ENCODE results near the gene ANKRD16.

Gene ANKRD16

DNA sequence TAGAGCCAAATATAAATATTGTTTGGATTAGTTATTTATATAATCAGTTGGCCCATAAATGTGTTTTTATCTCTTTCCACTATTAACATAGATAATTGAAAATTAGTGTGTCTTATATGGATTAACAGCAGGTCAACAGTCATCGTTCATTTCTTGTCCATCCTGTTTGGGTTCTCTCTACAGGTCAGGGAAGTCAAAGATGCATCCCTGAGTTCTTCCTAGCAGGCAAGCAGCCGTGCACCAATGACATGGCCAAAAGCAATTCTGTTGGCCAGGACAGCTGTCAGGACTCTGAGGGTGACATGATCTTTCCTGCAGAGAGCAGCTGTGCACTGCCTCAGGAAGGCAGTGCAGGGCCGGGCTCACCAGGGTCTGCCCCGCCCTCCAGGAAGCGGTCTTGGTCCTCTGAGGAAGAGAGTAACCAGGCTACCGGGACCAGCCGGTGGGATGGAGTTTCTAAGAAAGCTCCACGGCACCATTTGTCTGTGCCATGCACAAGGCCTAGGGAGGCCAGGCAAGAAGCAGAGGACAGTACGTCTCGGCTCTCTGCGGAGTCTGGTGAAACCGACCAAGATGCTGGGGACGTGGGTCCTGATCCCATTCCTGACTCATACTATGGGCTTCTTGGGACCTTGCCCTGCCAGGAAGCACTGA is 16.3 kb upstream of the ANKRD16 start:
- no peak overlapping the region for H3K4me3 ChIP-seq (ENCODE audit: low read depth, low read length)
- TF ChIP-seq, protein P1, sequence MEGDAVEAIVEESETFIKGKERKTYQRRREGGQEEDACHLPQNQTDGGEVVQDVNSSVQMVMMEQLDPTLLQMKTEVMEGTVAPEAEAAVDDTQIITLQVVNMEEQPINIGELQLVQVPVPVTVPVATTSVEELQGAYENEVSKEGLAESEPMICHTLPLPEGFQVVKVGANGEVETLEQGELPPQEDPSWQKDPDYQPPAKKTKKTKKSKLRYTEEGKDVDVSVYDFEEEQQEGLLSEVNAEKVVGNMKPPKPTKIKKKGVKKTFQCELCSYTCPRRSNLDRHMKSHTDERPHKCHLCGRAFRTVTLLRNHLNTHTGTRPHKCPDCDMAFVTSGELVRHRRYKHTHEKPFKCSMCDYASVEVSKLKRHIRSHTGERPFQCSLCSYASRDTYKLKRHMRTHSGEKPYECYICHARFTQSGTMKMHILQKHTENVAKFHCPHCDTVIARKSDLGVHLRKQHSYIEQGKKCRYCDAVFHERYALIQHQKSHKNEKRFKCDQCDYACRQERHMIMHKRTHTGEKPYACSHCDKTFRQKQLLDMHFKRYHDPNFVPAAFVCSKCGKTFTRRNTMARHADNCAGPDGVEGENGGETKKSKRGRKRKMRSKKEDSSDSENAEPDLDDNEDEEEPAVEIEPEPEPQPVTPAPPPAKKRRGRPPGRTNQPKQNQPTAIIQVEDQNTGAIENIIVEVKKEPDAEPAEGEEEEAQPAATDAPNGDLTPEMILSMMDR (IDR thresholded peaks at IDR 0.05; ENCODE audit: borderline replicate concordance, insufficient read depth, low read depth, low read length) = no peak

DNA sequence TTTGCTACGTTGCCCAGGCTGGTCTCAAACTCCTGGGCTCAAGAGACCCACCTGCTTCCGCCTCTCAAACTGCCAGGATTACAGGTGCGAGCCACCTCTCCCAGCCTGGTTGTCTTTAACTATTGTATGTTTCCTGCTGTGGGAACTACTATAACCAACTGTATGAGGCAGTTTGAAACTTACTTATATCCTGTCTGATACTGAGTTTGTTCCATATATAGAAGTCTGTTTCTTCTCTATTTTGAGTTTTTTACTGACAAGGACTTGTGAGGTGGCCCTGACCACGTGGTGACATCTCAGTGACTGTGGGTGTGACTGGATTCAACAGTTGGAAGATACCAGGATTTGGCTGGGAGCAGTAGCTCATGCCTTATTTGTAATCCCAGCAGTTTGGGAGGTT is 14.5 kb upstream of the ANKRD16 start:
- H3K4me3 ChIP-seq (ENCODE audit: low read depth, low read length) = no peak overlapping the region
- TF ChIP-seq, protein P1 (IDR thresholded peaks at IDR 0.05; ENCODE audit: borderline replicate concordance, insufficient read depth, low read depth, low read length) = no peak

DNA sequence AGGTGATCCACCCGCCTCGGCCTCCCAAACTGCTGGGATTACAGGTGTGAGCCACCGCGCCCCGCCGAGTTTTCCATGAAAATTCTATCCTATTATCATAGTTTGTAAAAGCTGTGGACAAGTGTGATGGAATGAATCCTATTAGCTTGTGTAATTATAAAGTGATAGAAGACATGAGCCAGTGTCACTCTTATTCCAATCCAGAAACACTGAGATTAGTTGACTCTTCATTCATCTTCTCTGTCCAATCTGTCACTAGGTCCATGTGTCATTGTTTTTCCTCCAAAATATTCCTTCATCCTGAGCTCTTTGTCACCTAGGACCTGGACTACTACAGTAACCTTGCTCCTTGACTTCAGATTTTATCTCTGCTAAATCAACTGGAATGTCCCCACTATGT is 13.9 kb upstream of the ANKRD16 start:
- no peak overlapping the region for H3K4me3 ChIP-seq (ENCODE audit: low read depth, low read length)
- TF ChIP-seq, protein P1 (IDR thresholded peaks at IDR 0.05; ENCODE audit: borderline replicate concordance, insufficient read depth, low read depth, low read length) = no peak

DNA sequence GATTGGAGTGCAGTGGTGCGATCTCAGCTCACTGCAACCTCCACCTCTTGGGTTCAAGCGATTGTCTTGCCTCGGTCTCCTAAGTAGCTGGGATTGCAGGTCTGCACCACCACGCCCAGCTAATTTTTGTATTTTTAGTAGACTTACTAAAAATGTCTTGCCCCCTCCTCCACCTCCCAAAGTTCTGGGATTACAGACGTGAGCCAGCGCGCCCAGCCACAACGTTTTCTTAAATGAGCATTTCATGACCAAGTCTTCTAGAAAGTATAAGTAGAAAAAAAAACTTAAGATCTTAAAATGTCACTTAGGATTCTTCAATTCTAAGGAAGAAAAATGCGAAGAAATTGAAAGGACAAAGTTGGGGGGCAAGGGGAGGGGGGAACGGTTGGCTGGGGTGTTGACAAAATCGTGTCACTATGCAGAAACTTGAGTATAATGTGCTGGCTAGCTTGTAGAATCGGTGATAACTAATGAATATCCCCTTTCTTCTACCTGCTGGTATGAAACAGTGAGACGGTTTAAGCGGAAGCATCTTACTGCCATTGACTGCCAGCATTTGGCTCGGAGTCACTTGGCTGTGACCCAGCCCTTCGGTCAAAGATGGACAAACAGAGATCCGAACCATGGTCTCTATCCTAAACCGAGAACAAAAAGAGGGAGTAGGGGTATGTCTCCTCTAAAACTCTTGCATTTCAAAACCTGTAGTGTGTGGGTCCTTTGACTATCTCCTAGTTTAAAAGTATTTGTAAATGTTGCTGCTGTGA is 13.0 kb upstream of the ANKRD16 start:
- no peak overlapping the region for H3K4me3 ChIP-seq (ENCODE audit: low read depth, low read length)
- TF ChIP-seq, protein P1 (IDR thresholded peaks at IDR 0.05; ENCODE audit: borderline replicate concordance, insufficient read depth, low read depth, low read length) = no peak

DNA sequence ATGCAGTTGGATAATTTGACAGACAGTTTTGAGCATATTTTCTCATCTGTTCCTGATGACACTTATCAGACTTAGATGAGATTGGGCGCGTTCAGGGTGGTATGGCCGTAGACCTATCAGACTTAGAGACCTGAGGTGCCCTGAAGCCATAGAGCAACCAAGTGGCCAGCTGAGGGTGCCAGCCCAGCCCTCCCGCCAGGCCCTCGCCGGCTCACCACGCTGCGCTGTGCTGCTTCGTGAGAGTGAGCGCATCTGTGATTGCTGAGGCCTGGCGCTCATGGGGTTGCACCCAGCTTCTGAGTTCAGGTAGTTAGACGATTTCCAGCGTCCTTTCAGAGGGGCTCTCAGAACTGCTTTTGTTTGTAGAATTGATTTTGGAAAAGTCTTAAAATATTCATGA is 10.6 kb upstream of the ANKRD16 start:
- TF ChIP-seq, protein P1 (IDR thresholded peaks at IDR 0.05; ENCODE audit: borderline replicate concordance, insufficient read depth, low read depth, low read length) = no peak
- H3K4me3 ChIP-seq (ENCODE audit: low read depth, low read length) = no peak overlapping the region

DNA sequence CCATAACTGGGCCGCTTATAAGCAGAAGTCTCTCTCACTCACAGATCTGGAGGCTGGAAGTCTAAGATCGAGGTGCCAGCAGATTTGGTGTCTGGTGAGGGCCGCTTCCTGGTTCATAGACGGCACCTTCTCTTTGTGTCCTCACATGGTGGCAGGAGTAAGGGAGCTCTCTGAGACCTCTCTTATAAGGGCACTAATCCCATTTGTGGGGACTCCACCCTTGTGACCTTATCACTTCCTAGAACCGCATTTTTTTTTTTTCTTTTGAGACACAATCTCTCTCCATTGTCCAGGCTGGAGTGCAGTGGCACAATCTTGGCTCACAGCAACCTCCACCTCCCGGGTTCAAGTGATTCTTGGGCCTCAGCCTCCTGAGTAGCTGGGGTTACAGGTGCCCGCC is 8.5 kb upstream of the ANKRD16 start:
- no peak overlapping the region for H3K4me3 ChIP-seq (ENCODE audit: low read depth, low read length)
- TF ChIP-seq, protein P1 (IDR thresholded peaks at IDR 0.05; ENCODE audit: borderline replicate concordance, insufficient read depth, low read depth, low read length) = no peak

DNA sequence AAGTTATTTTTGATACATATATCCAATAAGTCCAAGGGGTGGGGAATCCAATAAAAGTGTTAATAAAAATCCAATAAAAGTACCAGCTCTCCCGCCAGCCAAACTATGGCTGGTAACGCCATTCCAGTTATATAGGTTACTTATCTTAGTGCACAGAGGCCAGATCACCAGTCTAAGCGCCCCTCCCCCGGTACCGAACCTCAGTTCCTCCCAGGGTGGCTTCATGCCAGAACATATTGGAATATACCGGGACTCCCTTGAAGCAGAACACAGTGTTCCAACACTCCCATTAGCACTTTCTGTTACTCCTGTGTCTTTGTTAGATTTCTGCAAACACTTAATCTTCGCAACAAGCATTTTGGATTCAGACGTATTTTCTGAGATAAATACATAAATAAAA is 7.8 kb upstream of the ANKRD16 start:
- no peak overlapping the region for H3K4me3 ChIP-seq (ENCODE audit: low read depth, low read length)
- TF ChIP-seq, protein P1 (IDR thresholded peaks at IDR 0.05; ENCODE audit: borderline replicate concordance, insufficient read depth, low read depth, low read length) = no peak

All from GM12875 (cell line).